GM12865 (cell line): Measurements from ENCODE around the gene ASTN2.

Source experiments
- DNase-seq: peaks from one replicate; pipeline ENCODE4 v3.0.0; 2010; ENCODE audit warnings: low read depth
- H3K4me3 ChIP-seq: 2 replicates; pipeline ENCODE4 v1.5.1; 2011; ENCODE audit warnings: mild to moderate bottlenecking, low read depth, low read length, control low read depth
- CTCF ChIP-seq: IDR thresholded peaks from 2 replicates; pipeline ENCODE4 v1.5.1; 2011; ENCODE audit warnings: low read length, control low read depth, low read depth, inconsistent platforms; ENCODE audit not compliant: insufficient read depth; ENCODE audit errors: missing control alignments

The ASTN2 gene

GRCh38 chr9:117284414-117284813 lies 130.4 kb downstream of the ASTN2 start:
- H3K4me3 ChIP-seq: no peak overlapping the region
- no peak for DNase-seq
- no peak for TF ChIP-seq CTCF

- H3K4me3 ChIP-seq: no peak overlapping the region
- DNase-seq: no peak
- TF ChIP-seq CTCF: no peak
These were observed 132.3 kb downstream of the ASTN2 start for GRCh38 chr9:117282541-117282940.

- no peak overlapping the region for H3K4me3 ChIP-seq
- no peak for TF ChIP-seq CTCF
- DNase-seq: no peak
These were observed 136.3 kb downstream of the ASTN2 start for GRCh38 chr9:117278471-117279035.

- no peak overlapping the region for H3K4me3 ChIP-seq
- DNase-seq: no peak
- TF ChIP-seq CTCF: no peak
These were observed 136.8 kb downstream of the ASTN2 start for GRCh38 chr9:117278020-117278419.

GRCh38 chr9:117276444-117276843 lies 138.4 kb downstream of the ASTN2 start:
- TF ChIP-seq CTCF: no peak
- H3K4me3 ChIP-seq: no peak overlapping the region
- no peak for DNase-seq

GRCh38 chr9:117273612-117274011 lies 141.2 kb downstream of the ASTN2 start:
- no peak for DNase-seq
- no peak overlapping the region for H3K4me3 ChIP-seq
- TF ChIP-seq CTCF: no peak

GRCh38 chr9:117268847-117269446 lies 145.9 kb downstream of the ASTN2 start:
- H3K4me3 ChIP-seq: no peak overlapping the region
- no peak for DNase-seq
- no peak for TF ChIP-seq CTCF
